ENCODE data around the gene E2F8. TPM values are rescaled to one million over a fixed set of nuclear protein-coding genes. Genes with fewer than 3 reads are reported as not detected.

The E2F8 gene
- total RNA-seq, 1 donor from 2014 or later = 4.2 TPM

DNA sequence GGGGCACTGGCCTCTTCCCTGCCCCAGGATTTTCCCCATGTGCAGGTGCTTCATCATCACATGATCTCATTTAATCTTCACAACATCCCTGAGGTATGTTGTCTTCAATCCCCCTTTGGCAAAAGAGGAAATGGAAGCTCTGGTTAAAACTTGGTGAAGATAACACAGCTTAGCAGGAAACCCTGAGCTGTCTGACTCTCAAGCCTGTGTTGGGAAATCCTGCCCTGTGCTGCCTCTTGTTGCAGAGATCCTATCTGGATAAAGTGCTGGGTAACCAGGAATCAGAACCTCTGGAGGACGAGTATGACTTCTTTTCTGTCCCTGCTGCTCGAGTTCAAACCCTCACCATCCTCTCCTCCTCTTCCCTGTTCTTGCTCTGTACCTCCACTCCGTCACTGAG, 13.1 kb upstream of the E2F8 start:
- Histone ChIP-seq H3K36me3 (ENCODE audit: control insufficient read depth in 3 of 3, insufficient read depth in 3 of 3, low read length in 3 of 3) (no peaks in the 10 kb centered on the region), H3K4me3 (ENCODE audit: low read length in 3 of 3) (no peak overlapping the region), H3K4me1 (ENCODE audit: control insufficient read depth in 3 of 3, insufficient read depth in 3 of 3, low read length in 3 of 3) (no peaks in the 10 kb centered on the region), H3K9me3 (ENCODE audit: control insufficient read depth in 3 of 3, low read length in 3 of 3) (peaks cover 0 to 3% (median 0%) of the 10 kb centered on the region in 3 donors), H3K27ac (ENCODE audit: low read depth, low read length) (no peak overlapping the region), H3K9ac (ENCODE audit: low read depth in 1 of 3, low read length in 3 of 3) (no peak overlapping the region), H3K27me3 (ENCODE audit: control insufficient read depth in 3 of 3, insufficient read depth in 3 of 3, low read length in 3 of 3) (no peaks in the 10 kb centered on the region)

DNA sequence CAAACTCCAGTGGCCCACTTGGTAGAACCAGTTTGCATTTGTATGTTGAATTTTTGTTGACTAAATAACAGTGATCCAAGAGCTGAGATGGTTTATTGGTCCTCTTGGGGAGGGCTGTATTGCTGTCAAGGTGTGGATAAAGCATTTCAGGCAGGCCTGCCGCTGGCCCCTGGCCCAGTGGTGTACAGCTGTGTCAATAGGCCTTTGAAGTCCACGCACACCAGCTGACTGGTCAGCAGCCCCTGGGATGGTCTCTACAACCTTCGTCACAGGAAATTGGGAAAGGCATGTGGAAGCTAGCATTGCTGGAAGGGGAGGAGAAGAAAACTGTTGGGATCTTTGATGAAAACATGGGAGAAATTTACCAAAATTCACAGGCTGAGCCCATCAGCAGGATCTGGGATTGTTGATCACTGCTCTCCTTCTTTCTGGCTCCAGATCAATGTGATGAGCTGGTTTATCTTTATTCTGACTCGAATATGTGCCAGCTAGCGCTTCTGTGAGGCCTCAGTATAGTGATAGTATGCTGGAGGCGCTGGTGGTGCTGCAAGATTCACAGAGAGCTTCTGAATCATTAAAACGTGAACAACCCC, 12.5 kb upstream of the E2F8 start:
- peaks cover 0 to 3% (median 0%) of the 10 kb centered on the region in 3 donors for H3K9me3 ChIP-seq (ENCODE audit: control insufficient read depth in 3 of 3, low read length in 3 of 3)

DNA sequence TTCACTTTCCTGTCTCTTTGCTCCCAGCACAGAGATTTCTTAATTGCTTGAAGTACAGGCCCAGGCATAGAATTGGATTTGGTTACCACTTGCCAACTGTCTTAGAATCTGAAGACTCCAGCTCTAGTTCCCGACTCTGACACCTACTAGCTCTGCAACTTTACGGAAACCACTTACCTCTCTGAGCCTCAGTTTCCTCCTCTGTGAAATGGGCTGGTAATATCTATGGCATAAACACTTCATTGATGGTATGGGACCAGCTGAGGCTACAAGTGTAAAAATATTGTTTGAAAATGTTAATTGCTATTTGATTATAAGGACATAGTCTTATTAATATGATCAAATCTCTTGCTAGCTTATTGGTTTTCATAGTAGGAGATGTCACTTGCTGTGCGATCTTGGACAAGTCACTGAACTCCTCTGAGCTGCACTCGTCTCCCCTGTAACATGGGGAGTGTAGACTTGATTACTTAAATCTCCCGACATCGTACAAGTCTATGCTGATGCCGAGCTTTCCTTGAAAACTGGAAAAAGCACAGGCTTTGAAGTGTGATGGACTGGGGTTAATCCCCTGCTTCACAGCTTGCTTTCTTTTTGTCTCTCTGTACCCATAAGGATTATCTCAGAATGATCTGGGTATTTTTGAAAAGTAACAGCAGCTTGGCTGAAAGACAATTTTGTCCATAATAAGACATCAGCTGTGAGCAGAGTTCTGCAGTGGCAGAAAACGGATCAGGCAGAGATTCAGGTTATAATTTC, 11.8 kb upstream of the E2F8 start:
- Histone ChIP-seq H3K9ac (ENCODE audit: low read depth in 1 of 3, low read length in 3 of 3) (no peak overlapping the region), H3K4me1 (ENCODE audit: control insufficient read depth in 3 of 3, insufficient read depth in 3 of 3, low read length in 3 of 3) (no peaks in the 10 kb centered on the region), H3K4me3 (ENCODE audit: low read length in 3 of 3) (no peak overlapping the region), H3K27me3 (ENCODE audit: control insufficient read depth in 3 of 3, insufficient read depth in 3 of 3, low read length in 3 of 3) (no peaks in the 10 kb centered on the region), H3K9me3 (ENCODE audit: control insufficient read depth in 3 of 3, low read length in 3 of 3) (peaks cover 0 to 3% (median 0%) of the 10 kb centered on the region in 3 donors), H3K27ac (ENCODE audit: low read depth, low read length) (no peak overlapping the region), H3K36me3 (ENCODE audit: control insufficient read depth in 3 of 3, insufficient read depth in 3 of 3, low read length in 3 of 3) (no peaks in the 10 kb centered on the region)

More for the DNA sequence above, 12.5 kb upstream of the E2F8 start:
- Histone ChIP-seq H3K27ac (ENCODE audit: low read depth, low read length) (no peak overlapping the region), H3K4me1 (ENCODE audit: control insufficient read depth in 3 of 3, insufficient read depth in 3 of 3, low read length in 3 of 3) (no peaks in the 10 kb centered on the region), H3K36me3 (ENCODE audit: control insufficient read depth in 3 of 3, insufficient read depth in 3 of 3, low read length in 3 of 3) (no peaks in the 10 kb centered on the region), H3K9ac (ENCODE audit: low read depth in 1 of 3, low read length in 3 of 3) (no peak overlapping the region), H3K27me3 (ENCODE audit: control insufficient read depth in 3 of 3, insufficient read depth in 3 of 3, low read length in 3 of 3) (no peaks in the 10 kb centered on the region), H3K4me3 (ENCODE audit: low read length in 3 of 3) (no peak overlapping the region)

DNA sequence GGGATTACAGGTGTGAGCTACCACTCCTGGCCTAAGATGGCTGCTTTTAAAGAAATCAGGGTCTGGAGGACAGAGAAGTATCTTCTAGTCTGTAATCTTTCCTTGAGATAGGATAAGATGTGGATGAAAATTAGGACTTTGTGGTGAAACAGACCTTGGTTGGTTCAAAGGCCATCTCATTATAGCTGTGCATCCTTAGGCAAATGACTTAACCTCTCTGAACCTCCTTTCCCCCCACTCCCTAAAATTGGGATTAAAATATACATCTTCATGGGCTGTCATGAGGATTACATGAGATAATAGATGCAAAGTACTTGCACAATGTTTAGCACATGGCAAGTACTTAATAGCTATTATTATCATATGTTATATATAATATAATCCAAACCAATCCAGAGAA, 10.8 kb upstream of the E2F8 start:
- no peak overlapping the region for H3K9ac ChIP-seq (ENCODE audit: low read depth in 1 of 3, low read length in 3 of 3)
- no peak overlapping the region for H3K4me3 ChIP-seq (ENCODE audit: low read length in 3 of 3)
- H3K4me1 ChIP-seq (ENCODE audit: control insufficient read depth in 3 of 3, insufficient read depth in 3 of 3, low read length in 3 of 3) = no peaks in the 10 kb centered on the region
- H3K9me3 ChIP-seq (ENCODE audit: control insufficient read depth in 3 of 3, low read length in 3 of 3) = peaks cover 0 to 3% (median 0%) of the 10 kb centered on the region in 3 donors
- H3K27ac ChIP-seq (ENCODE audit: low read depth, low read length) = no peak overlapping the region
- H3K36me3 ChIP-seq (ENCODE audit: control insufficient read depth in 3 of 3, insufficient read depth in 3 of 3, low read length in 3 of 3) = no peaks in the 10 kb centered on the region
- no peaks in the 10 kb centered on the region for H3K27me3 ChIP-seq (ENCODE audit: control insufficient read depth in 3 of 3, insufficient read depth in 3 of 3, low read length in 3 of 3)

DNA sequence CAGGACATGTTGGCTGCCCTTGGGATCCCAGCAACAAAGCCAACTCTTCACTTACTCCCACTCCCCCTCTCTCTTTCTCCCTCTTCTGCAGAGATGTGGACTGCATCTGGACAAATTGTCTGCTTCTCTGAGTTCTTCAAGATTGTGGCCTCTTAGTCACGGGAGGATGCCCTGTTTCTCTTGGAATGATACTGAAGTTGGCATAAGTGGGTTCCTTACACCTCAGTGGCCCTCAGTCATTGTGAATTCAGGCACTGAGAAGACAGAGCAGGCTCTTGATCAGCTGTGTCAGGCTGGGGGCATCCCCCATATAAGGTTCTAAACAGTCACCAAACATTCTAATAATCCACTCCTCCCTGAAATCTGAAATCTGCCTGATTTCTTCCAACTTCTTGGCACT, 6.1 kb upstream of the E2F8 start:
- H3K27me3 ChIP-seq (ENCODE audit: control insufficient read depth in 3 of 3, insufficient read depth in 3 of 3, low read length in 3 of 3) = peaks cover 13 to 17% (median 16%) of the 10 kb centered on the region in 3 donors
- no peak overlapping the region for H3K27ac ChIP-seq (ENCODE audit: low read depth, low read length)
- H3K9ac ChIP-seq (ENCODE audit: low read depth in 1 of 3, low read length in 3 of 3) = no peak overlapping the region
- H3K4me1 ChIP-seq (ENCODE audit: control insufficient read depth in 3 of 3, insufficient read depth in 3 of 3, low read length in 3 of 3) = peaks cover 7 to 10% (median 9%) of the 10 kb centered on the region in 3 donors
- H3K36me3 ChIP-seq (ENCODE audit: control insufficient read depth in 3 of 3, insufficient read depth in 3 of 3, low read length in 3 of 3) = no peaks in the 10 kb centered on the region
- peaks cover 0 to 3% (median 0%) of the 10 kb centered on the region in 3 donors for H3K9me3 ChIP-seq (ENCODE audit: control insufficient read depth in 3 of 3, low read length in 3 of 3)
- H3K4me3 ChIP-seq (ENCODE audit: low read length in 3 of 3) = no peak overlapping the region

DNA sequence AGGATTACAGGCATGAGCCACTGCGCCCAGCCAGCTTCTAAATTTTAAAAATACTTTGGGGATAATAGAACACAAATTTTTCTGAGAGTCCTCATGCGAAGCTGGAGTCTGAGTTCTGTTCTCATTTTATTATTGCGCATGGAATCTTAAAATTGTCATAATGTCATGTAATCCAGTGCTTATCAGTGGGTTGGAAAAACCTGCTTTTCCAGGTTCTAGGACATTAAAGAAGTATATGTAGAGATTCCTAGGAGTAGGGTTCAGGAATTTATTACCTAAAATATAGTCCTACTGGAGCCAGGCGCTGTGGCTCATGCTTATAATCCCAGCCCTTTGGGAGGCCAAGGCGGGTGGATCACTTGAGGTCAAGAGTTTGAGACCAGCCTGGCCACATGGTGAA, 4.6 kb upstream of the E2F8 start:
- Histone ChIP-seq H3K27me3 (ENCODE audit: control insufficient read depth in 3 of 3, insufficient read depth in 3 of 3, low read length in 3 of 3) (peaks cover 15 to 22% (median 21%) of the 10 kb centered on the region in 3 donors), H3K9ac (ENCODE audit: low read depth in 1 of 3, low read length in 3 of 3) (no peak overlapping the region), H3K27ac (ENCODE audit: low read depth, low read length) (no peak overlapping the region), H3K4me1 (ENCODE audit: control insufficient read depth in 3 of 3, insufficient read depth in 3 of 3, low read length in 3 of 3) (peaks cover 9 to 14% (median 13%) of the 10 kb centered on the region in 3 donors), H3K4me3 (ENCODE audit: low read length in 3 of 3) (no peak overlapping the region), H3K9me3 (ENCODE audit: control insufficient read depth in 3 of 3, low read length in 3 of 3) (peaks cover 0 to 3% (median 0%) of the 10 kb centered on the region in 3 donors), H3K36me3 (ENCODE audit: control insufficient read depth in 3 of 3, insufficient read depth in 3 of 3, low read length in 3 of 3) (no peaks in the 10 kb centered on the region)

DNA sequence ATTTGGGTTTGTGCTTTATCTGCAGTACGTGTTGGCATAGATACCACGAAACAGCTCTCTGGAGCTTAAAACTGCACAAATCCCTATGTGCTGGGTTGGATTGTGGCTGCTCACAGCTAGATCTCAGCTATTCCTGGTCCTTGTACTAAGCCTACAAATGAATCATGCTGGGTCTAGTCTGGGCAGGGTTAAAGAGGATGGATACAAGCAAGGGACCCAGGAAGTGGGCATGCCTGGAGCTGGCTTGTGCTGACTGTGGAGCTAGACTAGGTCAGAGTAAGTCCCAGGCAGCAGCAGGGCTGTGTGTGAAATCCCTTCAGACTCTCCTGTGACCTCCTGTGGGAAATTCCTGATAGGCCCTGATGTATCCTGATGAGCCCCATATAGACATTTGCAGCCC, 3.9 kb upstream of the E2F8 start:
- Histone ChIP-seq H3K4me3 (ENCODE audit: low read length in 3 of 3) (no peak overlapping the region), H3K9ac (ENCODE audit: low read depth in 1 of 3, low read length in 3 of 3) (no peak overlapping the region), H3K4me1 (ENCODE audit: control insufficient read depth in 3 of 3, insufficient read depth in 3 of 3, low read length in 3 of 3) (peaks cover 11 to 16% (median 14%) of the 10 kb centered on the region in 3 donors), H3K36me3 (ENCODE audit: control insufficient read depth in 3 of 3, insufficient read depth in 3 of 3, low read length in 3 of 3) (no peaks in the 10 kb centered on the region), H3K27me3 (ENCODE audit: control insufficient read depth in 3 of 3, insufficient read depth in 3 of 3, low read length in 3 of 3) (peaks cover 17 to 24% (median 21%) of the 10 kb centered on the region in 3 donors), H3K27ac (ENCODE audit: low read depth, low read length) (no peak overlapping the region), H3K9me3 (ENCODE audit: control insufficient read depth in 3 of 3, low read length in 3 of 3) (peaks cover 0 to under 1% (median 0%) of the 10 kb centered on the region in 3 donors)

DNA sequence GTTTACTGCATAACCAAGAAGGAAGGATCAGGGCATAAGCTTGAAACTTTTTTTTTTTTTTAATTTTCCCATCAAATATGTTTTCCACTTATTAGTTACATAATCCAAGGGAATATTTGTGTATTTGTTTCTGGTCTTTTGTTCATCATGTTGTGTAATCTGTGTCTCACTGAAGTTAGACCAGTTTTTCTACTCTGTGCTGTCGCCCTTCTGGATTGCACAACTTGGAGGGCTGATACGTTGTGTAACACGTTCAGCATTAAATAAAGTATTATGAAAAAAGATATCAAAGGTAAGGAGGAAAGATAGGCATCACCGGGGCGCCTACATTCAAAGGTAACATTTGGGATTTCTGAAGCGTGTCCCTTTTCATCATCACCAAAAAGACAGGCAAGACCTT, 3.3 kb upstream of the E2F8 start:
- H3K36me3 ChIP-seq (ENCODE audit: control insufficient read depth in 3 of 3, insufficient read depth in 3 of 3, low read length in 3 of 3) = no peaks in the 10 kb centered on the region
- no peak overlapping the region for H3K4me3 ChIP-seq (ENCODE audit: low read length in 3 of 3)
- no peak overlapping the region for H3K9ac ChIP-seq (ENCODE audit: low read depth in 1 of 3, low read length in 3 of 3)
- peaks cover 11 to 16% (median 14%) of the 10 kb centered on the region in 3 donors for H3K4me1 ChIP-seq (ENCODE audit: control insufficient read depth in 3 of 3, insufficient read depth in 3 of 3, low read length in 3 of 3)
- H3K27ac ChIP-seq (ENCODE audit: low read depth, low read length) = no peak overlapping the region
- peaks cover 17 to 24% (median 21%) of the 10 kb centered on the region in 3 donors for H3K27me3 ChIP-seq (ENCODE audit: control insufficient read depth in 3 of 3, insufficient read depth in 3 of 3, low read length in 3 of 3)
- H3K9me3 ChIP-seq (ENCODE audit: control insufficient read depth in 3 of 3, low read length in 3 of 3) = no peaks in the 10 kb centered on the region

DNA sequence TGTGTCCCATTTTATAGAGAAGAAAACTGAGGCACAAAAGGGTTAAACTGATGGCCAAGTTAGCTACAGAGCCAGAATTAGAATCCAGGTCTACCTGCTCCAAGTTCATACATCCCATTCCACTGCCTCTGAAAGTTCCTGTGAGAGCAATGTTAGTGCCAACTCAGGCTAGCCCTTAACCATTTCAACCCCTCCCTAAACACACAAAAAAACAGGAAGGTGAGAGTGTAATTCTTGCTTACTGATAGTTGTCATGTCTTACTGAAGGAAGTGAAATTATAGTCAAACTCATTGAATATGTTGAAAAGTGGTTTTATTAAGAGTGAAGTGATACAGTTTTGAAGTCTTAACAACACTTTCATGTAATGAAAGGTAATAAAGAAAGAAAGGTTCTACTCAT, 2.9 kb upstream of the E2F8 start:
- Histone ChIP-seq H3K36me3 (ENCODE audit: control insufficient read depth in 3 of 3, insufficient read depth in 3 of 3, low read length in 3 of 3) (no peaks in the 10 kb centered on the region), H3K9me3 (ENCODE audit: control insufficient read depth in 3 of 3, low read length in 3 of 3) (no peaks in the 10 kb centered on the region), H3K9ac (ENCODE audit: low read depth in 1 of 3, low read length in 3 of 3) (no peak overlapping the region), H3K4me1 (ENCODE audit: control insufficient read depth in 3 of 3, insufficient read depth in 3 of 3, low read length in 3 of 3) (peaks cover 11 to 19% (median 14%) of the 10 kb centered on the region in 3 donors), H3K4me3 (ENCODE audit: low read length in 3 of 3) (no peak overlapping the region), H3K27me3 (ENCODE audit: control insufficient read depth in 3 of 3, insufficient read depth in 3 of 3, low read length in 3 of 3) (peaks cover 17 to 24% (median 21%) of the 10 kb centered on the region in 3 donors), H3K27ac (ENCODE audit: low read depth, low read length) (no peak overlapping the region)

DNA sequence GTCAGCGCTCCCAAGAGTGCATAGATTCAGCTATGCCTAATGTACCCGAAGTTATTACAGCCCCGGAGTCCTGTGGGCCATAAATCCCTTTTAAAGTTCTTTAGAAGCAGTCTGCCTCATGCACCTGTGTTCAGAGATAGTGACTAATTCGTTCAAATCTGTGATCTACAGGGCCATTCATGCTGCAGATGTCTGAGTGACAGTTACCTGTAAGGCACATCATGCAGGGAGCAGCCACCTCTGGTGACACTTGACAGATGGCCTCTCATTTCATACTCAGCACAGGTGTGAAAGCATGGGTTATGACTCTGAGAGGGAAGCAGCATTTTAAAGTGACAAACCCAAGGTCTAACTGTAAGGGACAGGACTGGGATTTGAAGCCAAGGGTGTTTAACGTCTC, 2.4 kb upstream of the E2F8 start:
- peaks cover 17 to 24% (median 21%) of the 10 kb centered on the region in 3 donors for H3K27me3 ChIP-seq (ENCODE audit: control insufficient read depth in 3 of 3, insufficient read depth in 3 of 3, low read length in 3 of 3)
- H3K9ac ChIP-seq (ENCODE audit: low read depth in 1 of 3, low read length in 3 of 3) = no peak overlapping the region
- H3K4me1 ChIP-seq (ENCODE audit: control insufficient read depth in 3 of 3, insufficient read depth in 3 of 3, low read length in 3 of 3) = peaks cover 14 to 22% (median 14%) of the 10 kb centered on the region in 3 donors
- H3K4me3 ChIP-seq (ENCODE audit: low read length in 3 of 3) = no peak overlapping the region
- no peaks in the 10 kb centered on the region for H3K36me3 ChIP-seq (ENCODE audit: control insufficient read depth in 3 of 3, insufficient read depth in 3 of 3, low read length in 3 of 3)
- H3K9me3 ChIP-seq (ENCODE audit: control insufficient read depth in 3 of 3, low read length in 3 of 3) = no peaks in the 10 kb centered on the region
- no peak overlapping the region for H3K27ac ChIP-seq (ENCODE audit: low read depth, low read length)
